22Rv1 (cell line): ENCODE results near the gene MAPKAPK5.
"Not testable (repeated sequence)": the region's sequence is repeated elsewhere in the genome, so short reads cannot be mapped to it uniquely, and the experiment has no call there.

ENCODE experiments used
- CTCF ChIP-seq: fragments of 450-650 bp; IDR thresholded peaks from 2 replicates; pipeline ENCODE4 v1.5.1; 2017; ENCODE audit warnings: mild to moderate bottlenecking
- ZFX ChIP-seq: fragments of 450-650 bp; IDR thresholded peaks from 2 replicates; pipeline ENCODE4 v1.6.1; 2017; ENCODE audit warnings: antibody characterized with exemption, borderline replicate concordance

GRCh38 chr12:111834740-111835386, 7.2 kb upstream of the MAPKAPK5 start:
- not testable (repeated sequence) for TF ChIP-seq CTCF, ZFX
